Urinary bladder (tissue), 4 donors: ENCODE results near the gene PKD2L1. TPM values are rescaled to one million over a fixed set of nuclear protein-coding genes. Genes with fewer than 3 reads are reported as not detected.

Experiments used
- DNase-seq: peaks from one replicate; pipeline ENCODE4 v3.0.0-alpha.2; 2015; ENCODE audit errors: extremely low spot score
- H3K27ac ChIP-seq: one replicate; pipeline ENCODE4 v1.5.1; 2013; ENCODE audit warnings: low read depth, mild to moderate bottlenecking, moderate library complexity
- H3K36me3 ChIP-seq: one replicate; pipeline ENCODE4 v1.6.1; 2013; ENCODE audit warnings: mild to moderate bottlenecking, moderate library complexity; ENCODE audit not compliant: insufficient read depth
- H3K4me1 ChIP-seq: one replicate; pipeline ENCODE4 v1.6.1; 2013; ENCODE audit warnings: mild to moderate bottlenecking, moderate library complexity; ENCODE audit not compliant: insufficient read depth
- H3K4me3 ChIP-seq: one replicate; pipeline ENCODE4 v1.5.1; 2013; ENCODE audit warnings: low read depth, low read length
- WGBS: extraction: QIAGEN DNeasy Blood & Tissue Kit; methylation state at CpG from one replicate; pipeline ENCODE4 v1.1.7; 2013; 5-methylcytosine and 5-hydroxymethylcytosine counted together
- polyA plus RNA-seq: library from polyadenylated mRNA; stranded (reverse); fragments of 200-250 nt; gene quantifications from one replicate; pipeline ENCODE4 v1.2.3, GENCODE V29; 2013
- total RNA-seq: library from RNA; depleted of rRNA; stranded (reverse); fragments of >200 nt; gene quantifications from one replicate; pipeline ENCODE4 v1.2.3, GENCODE V29; 2014
- donor health status: healthy with polysubstance abuse.
- donor health status: healthy.

PKD2L1 gene
- total and polyA plus RNA-seq, 2 donors, result not detected

DNA sequence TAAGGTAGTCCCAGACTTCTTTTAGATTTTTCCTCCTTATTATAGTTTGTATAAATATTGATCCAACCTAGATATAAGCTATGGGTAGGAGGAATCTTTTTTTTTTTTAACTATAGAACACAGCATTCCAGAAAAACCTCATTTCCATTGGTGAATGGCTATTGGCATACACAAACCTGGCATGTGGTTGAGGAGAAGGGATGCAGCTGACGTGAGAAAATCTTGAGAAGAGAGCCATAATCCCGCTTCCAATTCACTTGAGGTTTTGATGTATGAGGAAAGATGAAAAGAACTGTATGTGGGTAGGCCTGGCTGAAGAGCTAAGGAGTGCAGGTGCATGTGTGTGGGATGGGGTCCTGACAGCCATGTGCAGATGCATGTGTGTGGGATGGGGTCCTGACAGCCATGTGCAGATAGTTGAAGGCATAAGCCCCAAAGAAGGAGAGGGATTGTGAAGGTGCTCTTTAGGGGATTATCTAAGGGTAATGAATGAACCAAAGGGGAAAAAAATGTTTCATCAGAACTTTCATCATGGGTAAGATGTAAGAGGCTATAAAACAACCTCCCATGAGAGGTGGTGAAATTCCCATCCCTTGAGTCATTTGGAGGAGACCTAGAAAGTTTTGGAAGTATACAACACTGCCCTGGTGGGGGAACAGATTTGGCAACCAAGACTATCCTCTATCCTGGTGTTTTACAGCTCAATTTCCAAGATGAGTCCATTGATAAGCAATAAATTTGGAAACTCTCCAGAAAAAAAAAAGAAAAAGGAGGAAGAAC is 3.8 kb upstream of the PKD2L1 start:
- Histone ChIP-seq H3K27ac (no peak overlapping the region), H3K4me1 (no peaks in the 10 kb centered on the region), H3K36me3 (no peaks in the 10 kb centered on the region), H3K4me3 (no peak overlapping the region)
- WGBS, result 68% methylated on average over 2 of the region's 2 CpGs
- no peak for DNase-seq

DNA sequence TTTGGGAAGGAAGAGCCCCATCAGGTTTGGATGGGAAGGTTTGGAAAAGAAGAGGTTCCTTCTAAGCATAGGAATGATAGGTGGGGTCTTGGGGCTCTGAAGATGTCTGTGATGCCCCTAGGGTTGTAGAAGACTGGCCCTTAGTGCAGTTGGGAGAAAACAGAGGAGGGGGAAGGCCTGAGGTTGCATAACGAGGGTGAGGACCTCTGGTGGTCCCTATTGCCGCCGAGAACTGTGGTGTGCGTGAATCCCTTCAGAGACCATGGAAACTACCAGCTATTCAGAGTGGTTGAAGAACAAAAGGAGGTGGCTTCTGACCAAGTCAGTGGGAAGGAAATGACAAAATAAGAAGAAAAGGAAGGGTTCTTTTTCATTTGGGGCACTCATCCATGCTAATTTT is 3.1 kb upstream of the PKD2L1 start:
- no peaks in the 10 kb centered on the region for H3K36me3 ChIP-seq
- no peak overlapping the region for H3K27ac ChIP-seq
- WGBS, result 54% methylated on average over 4 of the region's 4 CpGs

DNA sequence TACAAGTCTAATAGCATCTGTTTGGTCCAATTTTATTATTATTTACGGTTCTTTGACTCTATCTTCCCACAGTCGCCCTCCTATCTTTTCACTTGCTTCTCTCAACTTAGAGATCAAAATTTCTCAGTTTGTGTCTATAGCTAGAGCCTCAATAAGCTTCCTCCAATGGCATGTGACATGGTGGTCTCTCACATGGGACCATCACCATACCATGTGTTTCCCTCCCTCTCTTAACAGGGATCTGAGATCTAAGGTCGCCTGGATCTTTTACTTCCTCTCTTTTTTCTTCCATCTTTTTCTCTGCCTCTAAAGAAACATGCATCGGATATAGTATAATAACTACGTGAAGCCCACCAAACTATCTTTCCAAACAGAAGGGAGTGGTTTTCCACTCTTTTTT is 1.8 kb downstream of the PKD2L1 start:
- WGBS, result 63% methylated on average over 5 of the region's 5 CpGs
- DNase-seq, result no peak
- no peaks in the 10 kb centered on the region for H3K4me1 ChIP-seq
- no peaks in the 10 kb centered on the region for H3K36me3 ChIP-seq
- no peak overlapping the region for H3K4me3 ChIP-seq
- H3K27ac ChIP-seq, result no peak overlapping the region

More for the DNA sequence above, 3.1 kb upstream of the PKD2L1 start:
- H3K4me1 ChIP-seq, result no peaks in the 10 kb centered on the region
- no peak overlapping the region for H3K4me3 ChIP-seq
- DNase-seq, result no peak

DNA sequence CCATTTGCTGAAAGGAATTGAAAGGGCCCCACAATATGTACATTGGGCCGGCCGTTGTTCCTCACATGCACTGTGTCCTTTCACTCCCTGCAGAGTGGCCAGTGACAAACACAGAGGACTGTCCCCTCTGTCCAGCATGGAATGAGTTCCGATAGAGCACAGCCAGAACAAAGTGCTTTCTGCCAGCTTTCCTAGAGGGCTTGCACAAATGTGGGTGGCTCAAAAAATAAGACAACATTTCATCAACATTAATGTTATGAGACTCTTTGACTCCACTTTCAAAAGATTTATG is 2.4 kb downstream of the PKD2L1 start:
- no peaks in the 10 kb centered on the region for H3K4me1 ChIP-seq
- 77% methylated on average over 3 of the region's 3 CpGs for WGBS
- DNase-seq, result no peak
- no peak overlapping the region for H3K27ac ChIP-seq
- no peaks in the 10 kb centered on the region for H3K36me3 ChIP-seq
- H3K4me3 ChIP-seq, result no peak overlapping the region

DNA sequence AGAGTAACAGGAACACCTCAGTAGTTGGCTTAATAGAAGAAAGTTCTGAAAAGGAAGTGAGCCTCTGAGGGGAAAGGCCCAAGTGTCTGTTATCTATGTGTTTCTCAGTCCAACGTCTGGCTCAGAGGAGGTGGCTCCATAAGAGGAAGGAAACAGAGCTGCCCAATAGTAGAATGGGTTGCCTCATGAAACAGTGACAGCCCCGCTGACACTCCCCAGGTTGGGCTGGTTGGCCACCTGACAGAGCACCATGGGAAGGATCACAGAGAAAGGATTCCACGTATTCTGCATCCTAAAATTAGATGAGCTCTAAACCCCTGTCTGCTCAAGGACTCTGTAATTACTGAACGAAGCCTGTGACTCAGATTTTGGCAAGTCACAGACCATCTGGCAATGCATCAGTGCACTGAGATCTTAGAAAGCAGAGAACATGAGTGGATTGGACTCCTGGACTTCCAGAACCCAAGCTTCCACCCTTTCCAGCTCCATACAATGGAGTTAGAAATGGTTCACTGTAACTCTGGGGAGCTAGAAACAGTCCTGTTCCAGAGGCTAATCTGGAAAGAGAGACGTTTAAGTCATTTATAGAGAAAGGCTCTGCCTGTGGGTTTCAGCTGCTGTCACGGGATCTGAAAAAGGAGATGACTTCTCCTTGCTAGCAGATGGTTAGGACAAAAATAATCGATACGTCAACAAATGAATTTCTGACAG is 2.9 kb downstream of the PKD2L1 start:
- Histone ChIP-seq H3K27ac (no peak overlapping the region), H3K36me3 (no peaks in the 10 kb centered on the region), H3K4me3 (no peak overlapping the region), H3K4me1 (no peaks in the 10 kb centered on the region)
- no peak for DNase-seq
- 35% methylated on average over 8 of the region's 8 CpGs for WGBS

DNA sequence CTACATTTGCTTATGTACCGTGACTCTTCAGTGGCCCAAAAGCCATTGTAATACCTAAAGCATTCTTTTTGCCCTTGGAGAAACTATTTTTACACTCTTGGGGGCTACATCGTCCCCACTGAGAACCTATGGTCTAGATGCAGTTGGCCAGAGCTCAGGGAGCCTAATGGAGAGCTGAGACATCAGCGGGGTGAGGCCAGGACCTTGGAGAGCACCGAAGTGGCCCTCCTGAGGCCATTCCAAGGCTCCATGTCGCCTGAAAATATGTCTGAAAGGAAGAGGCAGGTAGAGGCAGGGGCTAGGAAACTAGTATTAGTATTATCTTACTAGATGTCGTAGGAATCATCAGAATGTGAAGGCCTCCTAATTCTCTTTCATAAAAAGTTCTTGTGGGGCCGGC is 4.9 kb downstream of the PKD2L1 start:
- no peak for DNase-seq
- Histone ChIP-seq H3K27ac (no peak overlapping the region), H3K36me3 (no peaks in the 10 kb centered on the region)

DNA sequence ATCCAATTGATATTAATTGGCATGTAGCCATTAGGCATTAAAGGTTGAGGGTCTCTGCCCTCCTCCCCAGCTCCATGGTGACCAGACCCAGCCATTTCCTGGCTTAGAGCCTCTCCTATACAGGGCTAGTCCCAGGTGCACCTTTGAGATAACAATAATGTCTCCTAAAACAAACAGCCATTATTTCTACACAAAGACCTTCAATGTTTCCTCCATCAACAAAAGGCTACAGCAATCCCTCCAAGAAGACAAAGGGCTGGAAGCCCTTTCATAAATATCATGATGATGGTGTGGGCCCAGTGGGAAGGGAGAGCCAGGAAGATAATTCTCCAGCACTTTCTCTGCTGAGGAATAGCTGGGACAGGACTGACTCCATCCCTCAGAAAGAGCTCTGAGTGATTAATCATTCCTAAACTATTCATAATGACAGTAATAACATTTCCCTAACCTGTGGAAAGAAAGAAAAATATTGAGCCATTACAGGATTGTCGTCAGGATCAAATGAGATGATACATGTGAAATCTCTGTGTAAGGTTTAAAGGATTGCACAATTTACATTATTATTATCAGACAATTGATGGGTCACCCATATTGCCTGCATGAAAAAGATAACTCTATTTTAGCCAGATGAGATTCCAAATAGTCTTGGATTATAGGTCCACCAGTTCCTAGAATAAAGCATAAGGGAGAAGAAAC is 10.2 kb downstream of the PKD2L1 start:
- no peaks in the 10 kb centered on the region for H3K4me1 ChIP-seq
- H3K36me3 ChIP-seq, result no peaks in the 10 kb centered on the region
- DNase-seq, result no peak
- WGBS, result 60% methylated on average over 1 of the region's 1 CpG
- no peak overlapping the region for H3K4me3 ChIP-seq
- no peak overlapping the region for H3K27ac ChIP-seq

More for the DNA sequence above, 4.9 kb downstream of the PKD2L1 start:
- Histone ChIP-seq H3K4me3 (no peak overlapping the region), H3K4me1 (no peaks in the 10 kb centered on the region)
- WGBS, result 48% methylated on average over 7 of the region's 7 CpGs

DNA sequence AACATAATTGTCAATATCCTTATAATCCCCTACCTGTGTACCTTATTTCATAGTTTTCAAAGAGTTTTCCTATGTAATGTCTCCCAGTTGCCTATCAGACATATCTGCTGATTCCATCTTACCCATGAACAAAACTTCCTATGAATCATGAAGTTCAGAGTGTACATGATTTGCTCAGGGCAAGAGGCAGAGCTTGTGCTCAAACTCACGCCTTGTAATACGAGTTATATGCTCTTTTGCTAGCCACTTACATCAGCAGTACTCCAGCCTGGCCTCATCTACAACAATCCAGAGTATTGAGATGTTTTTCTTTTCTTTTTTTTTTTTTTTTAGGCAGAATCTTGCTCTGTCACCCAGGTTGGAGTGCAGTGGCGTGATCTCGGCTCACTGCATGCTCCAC is 11.8 kb downstream of the PKD2L1 start:
- DNase-seq, result no peak
- Histone ChIP-seq H3K4me3 (no peak overlapping the region), H3K4me1 (no peaks in the 10 kb centered on the region), H3K27ac (no peak overlapping the region), H3K36me3 (no peaks in the 10 kb centered on the region)
- 80% methylated on average over 4 of the region's 4 CpGs for WGBS

DNA sequence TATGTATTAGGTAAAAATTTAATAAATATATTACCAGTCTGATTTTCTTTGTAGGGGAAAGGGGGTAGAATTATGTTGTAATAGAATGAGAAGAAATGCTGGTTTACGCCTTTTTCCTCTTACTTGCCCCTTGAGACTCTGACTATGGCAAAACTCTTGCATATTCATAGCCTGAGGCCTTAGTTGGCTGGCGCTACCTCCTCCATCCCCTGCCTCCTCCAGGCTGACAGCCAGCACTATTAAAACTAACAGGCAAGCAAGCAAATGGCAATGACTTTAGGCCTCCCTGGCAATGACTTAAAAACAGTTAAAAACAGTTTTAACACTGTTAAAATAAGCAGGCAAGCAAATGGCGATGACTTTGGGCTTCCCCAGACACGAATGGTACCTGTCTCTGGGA is 14.4 kb downstream of the PKD2L1 start:
- Histone ChIP-seq H3K36me3 (no peaks in the 10 kb centered on the region), H3K4me3 (no peak overlapping the region), H3K27ac (no peak overlapping the region), H3K4me1 (no peaks in the 10 kb centered on the region)
- 79% methylated on average over 4 of the region's 4 CpGs for WGBS
- DNase-seq, result no peak

DNA sequence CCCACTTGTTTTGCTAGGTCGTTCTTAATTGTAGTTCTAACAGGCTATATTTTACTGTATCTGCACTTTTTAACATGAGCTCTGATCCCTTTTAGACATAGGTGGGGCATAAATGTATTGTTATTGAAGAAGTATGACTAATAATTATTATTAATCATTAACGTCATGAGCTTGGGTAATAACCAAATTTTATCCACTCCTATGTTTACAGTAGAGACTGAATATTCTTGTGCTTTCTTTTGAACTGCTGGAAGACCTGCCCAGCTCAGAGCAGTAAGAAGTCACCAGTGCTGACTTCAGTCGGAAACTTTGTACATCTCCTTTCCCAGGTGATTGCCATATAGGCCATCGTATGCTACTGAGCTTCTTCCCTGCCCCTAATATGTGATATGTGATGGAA is 18.7 kb downstream of the PKD2L1 start:
- H3K4me3 ChIP-seq, result no peak overlapping the region
- H3K4me1 ChIP-seq, result no peaks in the 10 kb centered on the region
- no peak overlapping the region for H3K27ac ChIP-seq
- H3K36me3 ChIP-seq, result no peaks in the 10 kb centered on the region
- DNase-seq, result no peak
- WGBS, result 67% methylated on average over 4 of the region's 4 CpGs

DNA sequence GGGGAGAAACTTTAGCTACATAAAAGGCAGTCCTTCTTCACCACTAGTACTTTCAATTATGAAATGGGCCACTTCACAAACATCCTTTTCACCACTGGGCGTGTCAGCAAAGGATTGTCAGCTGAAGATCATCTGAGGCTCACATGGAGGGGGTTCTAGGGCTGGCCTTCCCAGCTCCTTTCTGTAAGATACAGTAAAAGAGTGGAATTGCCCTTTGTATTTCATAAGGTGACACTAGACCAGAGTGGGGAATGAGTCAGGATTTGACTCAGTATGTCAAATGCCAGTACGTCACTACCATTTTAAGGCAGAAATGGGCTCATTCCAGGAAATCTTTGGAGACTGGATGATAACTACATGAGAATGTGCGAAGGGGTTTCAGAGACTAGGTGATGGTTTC is 22.3 kb downstream of the PKD2L1 start:
- Histone ChIP-seq H3K36me3 (no peaks in the 10 kb centered on the region), H3K27ac (no peak overlapping the region), H3K4me3 (no peak overlapping the region), H3K4me1 (no peaks in the 10 kb centered on the region)
- no peak for DNase-seq
- WGBS, result 87% methylated on average over 3 of the region's 3 CpGs

DNA sequence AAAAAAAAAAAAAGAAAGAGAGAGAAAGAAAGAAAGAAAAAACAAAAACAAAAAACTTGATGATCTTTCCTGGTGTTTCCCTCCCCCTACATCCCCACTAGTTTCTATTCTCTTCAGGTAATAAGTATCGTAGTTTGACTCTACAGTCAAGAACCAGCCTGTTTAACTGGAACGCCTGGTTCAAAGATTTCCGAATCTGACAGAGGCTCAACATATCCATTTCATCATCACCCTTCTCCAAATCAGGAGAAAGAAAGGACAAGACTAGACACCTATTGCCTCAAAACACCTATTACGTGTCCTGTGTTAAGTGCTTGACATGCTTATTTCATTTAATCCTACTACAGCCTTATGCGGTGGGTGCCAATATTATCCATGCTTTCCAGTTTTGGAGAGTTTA is 23.2 kb downstream of the PKD2L1 start:
- DNase-seq, result no peak
- H3K4me3 ChIP-seq, result no peak overlapping the region
- H3K36me3 ChIP-seq, result no peaks in the 10 kb centered on the region
- 88% methylated on average over 5 of the region's 5 CpGs for WGBS
- no peaks in the 10 kb centered on the region for H3K4me1 ChIP-seq
- H3K27ac ChIP-seq, result no peak overlapping the region

DNA sequence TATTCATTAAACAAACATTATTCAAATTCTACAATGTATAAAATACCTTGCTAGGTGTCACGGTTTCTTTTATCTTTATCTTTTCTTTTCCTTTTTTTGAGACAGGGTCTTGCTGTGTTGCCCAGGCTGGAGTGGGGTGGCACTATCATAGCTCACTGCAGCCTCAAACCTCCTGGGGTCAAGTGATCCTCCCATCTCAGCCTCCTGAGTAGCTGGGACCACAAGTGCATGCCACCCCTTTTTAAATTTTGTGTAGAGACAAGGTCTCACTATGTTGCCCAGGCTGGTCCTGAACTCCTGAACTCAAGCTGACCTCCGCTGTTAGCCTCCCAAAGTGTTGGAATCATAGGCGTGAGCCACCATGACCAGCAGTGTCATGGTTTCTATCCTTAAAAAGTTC is 25.6 kb downstream of the PKD2L1 start:
- Histone ChIP-seq H3K4me1 (no peaks in the 10 kb centered on the region), H3K36me3 (no peaks in the 10 kb centered on the region), H3K27ac (no peak overlapping the region), H3K4me3 (no peak overlapping the region)
- DNase-seq, result no peak
- WGBS, result 86% methylated on average over 3 of the region's 3 CpGs

DNA sequence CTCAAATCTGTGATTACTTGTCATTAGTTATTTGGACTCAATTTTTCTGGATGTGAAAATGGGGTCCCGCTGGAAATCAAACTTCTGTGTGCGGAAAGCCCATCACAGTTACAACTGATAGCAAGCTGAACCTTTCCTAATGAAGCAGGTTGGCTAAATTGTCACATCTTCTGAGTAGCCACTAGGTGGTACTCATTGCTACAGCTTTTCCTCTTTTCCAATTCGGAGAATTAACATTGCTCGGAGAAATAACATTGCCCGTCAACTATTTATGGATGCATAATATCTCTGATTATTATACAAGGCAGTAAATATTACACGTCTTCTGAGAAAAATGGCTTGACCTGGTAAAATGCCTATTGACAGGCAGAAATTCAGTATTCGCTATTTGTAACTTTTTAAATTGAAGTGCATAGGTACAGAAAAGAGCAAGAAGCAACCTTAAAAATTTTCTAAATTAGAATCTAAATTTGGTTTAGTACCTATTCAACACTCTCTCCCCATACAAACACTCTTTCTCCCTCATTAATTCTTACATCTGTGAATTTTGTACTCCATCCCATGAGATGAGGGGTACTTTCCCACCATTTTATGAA is 26.2 kb downstream of the PKD2L1 start:
- 25% methylated on average over 7 of the region's 7 CpGs for WGBS
- Histone ChIP-seq H3K4me3 (no peak overlapping the region), H3K36me3 (no peaks in the 10 kb centered on the region), H3K27ac (no peak overlapping the region), H3K4me1 (no peaks in the 10 kb centered on the region)
- no peak for DNase-seq
